Retinal pigment epithelial cell (primary cell): ENCODE data around the gene PERCC1.

ENCODE experiments used
- DNase-seq: peaks from one replicate; pipeline ENCODE4 v3.0.0-alpha.2; 2010; ENCODE audit warnings: low read depth
- H3K4me3 ChIP-seq: 2 replicates; pipeline ENCODE4 v1.5.1; 2011; ENCODE audit warnings: mild to moderate bottlenecking, low read length, control low read depth, moderate library complexity
- CTCF ChIP-seq: conservative IDR thresholded peaks from 2 replicates; pipeline ENCODE4 v1.5.1; 2011; ENCODE audit warnings: low read depth, low read length, control low read depth, inconsistent platforms

PERCC1 gene

GRCh38 chr16:1469693-1470201 is 38.9 kb downstream of the PERCC1 start:
- no peak overlapping the region for H3K4me3 ChIP-seq
- no peak for TF ChIP-seq CTCF
- DNase-seq, result no peak

- H3K4me3 ChIP-seq, result no peak overlapping the region
- no peak for TF ChIP-seq CTCF
- DNase-seq, result no peak
Measured at GRCh38 chr16:1470481-1471251, 39.8 kb downstream of the PERCC1 start.

- H3K4me3 ChIP-seq, result no peak overlapping the region
- no peak for DNase-seq
- no peak for TF ChIP-seq CTCF
Measured at GRCh38 chr16:1471569-1472194, 40.8 kb downstream of the PERCC1 start.

- no peak overlapping the region for H3K4me3 ChIP-seq
- DNase-seq, result no peak
- no peak for TF ChIP-seq CTCF
Measured at GRCh38 chr16:1472974-1473373, 42.1 kb downstream of the PERCC1 start.

- no peak for TF ChIP-seq CTCF
- peak overlapping the region; percentile 77 for H3K4me3 ChIP-seq
- no peak for DNase-seq
Measured at GRCh38 chr16:1474082-1474795, 43.4 kb downstream of the PERCC1 start.

- DNase-seq, result peak; percentile 47
- no peak for TF ChIP-seq CTCF
- H3K4me3 ChIP-seq, result peak within 1 kb of the TSS; percentile 77
Measured at GRCh38 chr16:1474796-1475551, 44.1 kb downstream of the PERCC1 start, which contains the start of gene CLCN7. Gene CLCN7 (minus strand): TSS chr16:1475028. CDS start chr16:1474974, 54 bp downstream.
